Astrocyte (in vitro differentiated cells and primary cell): ENCODE measurements around the gene COL15A1. TPM values are rescaled to one million over a fixed set of nuclear protein-coding genes. Genes with fewer than 3 reads are reported as not detected.

ENCODE experiments used
- DNase-seq: peaks from one replicate; pipeline ENCODE4 v3.0.0-alpha.2; 2010; ENCODE audit warnings: low read depth
- FAIRE-seq: peaks from 2 replicates; lab custom pipeline; 2011; peaks lifted over from hg19 to GRCh38; lab: Jason Lieb, UNC
- H2AFZ ChIP-seq: 2 replicates; pipeline ENCODE4 v1.6.0; 2012; ENCODE audit warnings: low read depth, low read length, inconsistent platforms
- H3K27ac ChIP-seq: 2 replicates; pipeline ENCODE4 v1.5.1; 2011; ENCODE audit warnings: low read depth, low read length, inconsistent platforms
- H3K27me3 ChIP-seq: 2 replicates; pipeline ENCODE4 v1.6.0; 2011; ENCODE audit warnings: low read length, inconsistent platforms; ENCODE audit not compliant: insufficient read depth
- H3K36me3 ChIP-seq: 2 replicates; pipeline ENCODE4 v1.5.1; 2011; ENCODE audit warnings: low read length, inconsistent platforms; ENCODE audit not compliant: insufficient read depth
- H3K4me1 ChIP-seq: 2 replicates; pipeline ENCODE4 v1.5.1; 2011; ENCODE audit warnings: low read length, inconsistent platforms; ENCODE audit not compliant: insufficient read depth
- H3K4me2 ChIP-seq: 2 replicates; pipeline ENCODE4 v1.6.0; 2012; ENCODE audit warnings: low read length, inconsistent platforms
- H3K4me3 ChIP-seq: 2 replicates; pipeline ENCODE4 v1.5.1; 2011; ENCODE audit warnings: low read depth, mild to moderate bottlenecking, low read length, inconsistent platforms; ENCODE audit not compliant: insufficient read depth
- H3K79me2 ChIP-seq: 2 replicates; pipeline ENCODE4 v1.6.0; 2012; ENCODE audit warnings: mild to moderate bottlenecking, low read length, inconsistent platforms; ENCODE audit not compliant: insufficient read depth
- H3K9ac ChIP-seq: 2 replicates; pipeline ENCODE4 v1.6.0; 2012; ENCODE audit warnings: mild to moderate bottlenecking, low read length, inconsistent platforms
- H3K9me3 ChIP-seq: 2 replicates; pipeline ENCODE4 v1.5.1; 2012; ENCODE audit warnings: low read depth, mild to moderate bottlenecking, low read length, inconsistent platforms; ENCODE audit not compliant: insufficient read depth
- H4K20me1 ChIP-seq: 2 replicates; pipeline ENCODE4 v1.6.0; 2012; ENCODE audit warnings: low read length, inconsistent platforms; ENCODE audit not compliant: insufficient read depth
- H3K27ac Mint-ChIP-seq: one replicate; pipeline ENCODE4 v1.8.0; 2021; ENCODE audit warnings: mild to moderate bottlenecking, mixed read lengths; ENCODE audit not compliant: unreplicated experiment
- H3K27me3 Mint-ChIP-seq: one replicate; pipeline ENCODE4 v1.8.0; 2021; ENCODE audit warnings: low read depth, mixed read lengths; ENCODE audit not compliant: unreplicated experiment
- H3K36me3 Mint-ChIP-seq: one replicate; pipeline ENCODE4 v1.8.0; 2021; ENCODE audit warnings: low read depth, mixed read lengths; ENCODE audit not compliant: unreplicated experiment
- H3K4me1 Mint-ChIP-seq: one replicate; pipeline ENCODE4 v1.8.0; 2021; ENCODE audit warnings: low read depth, mixed read lengths; ENCODE audit not compliant: unreplicated experiment
- H3K4me3 Mint-ChIP-seq: one replicate; pipeline ENCODE4 v1.8.0; 2021; ENCODE audit warnings: mild to moderate bottlenecking, moderate library complexity, mixed read lengths; ENCODE audit not compliant: unreplicated experiment
- H3K9me3 Mint-ChIP-seq: one replicate; pipeline ENCODE4 v1.8.0; 2021; ENCODE audit warnings: mild to moderate bottlenecking, mixed read lengths; ENCODE audit not compliant: unreplicated experiment
- CTCF ChIP-seq: IDR thresholded peaks from 2 replicates; pipeline ENCODE4 v1.5.1; 2011; ENCODE audit warnings: low read depth, mild to moderate bottlenecking, inconsistent platforms, low read length, moderate library complexity; ENCODE audit not compliant: insufficient read depth
- EZH2 ChIP-seq: IDR thresholded peaks from 2 replicates; pipeline ENCODE4 v1.6.1; 2012; ENCODE audit warnings: mild to moderate bottlenecking, low read length, inconsistent platforms; ENCODE audit not compliant: insufficient read depth
- total RNA-seq: library from RNA; stranded (reverse); gene quantifications from 2 replicates; pipeline ENCODE4 v1.2.1, GENCODE V29; 2021

Gene COL15A1
- total RNA-seq, 1 donor from 2014 or later: 5.6 TPM

GRCh38 chr9:98992107-98992884, 48.6 kb downstream of the COL15A1 start:
- Histone ChIP-seq H3K79me2 (no peaks in the 10 kb centered on the region), H3K27ac (no peak overlapping the region), H4K20me1 (no peaks in the 10 kb centered on the region), H3K9me3 (peaks cover 10% of the 10 kb centered on the region), H2AFZ (no peak overlapping the region), H3K4me1 (peaks cover 16% of the 10 kb centered on the region), H3K36me3 (no peaks in the 10 kb centered on the region), H3K9ac (no peak overlapping the region), H3K27me3 (peaks cover 25% of the 10 kb centered on the region), H3K4me2 (no peak overlapping the region), H3K4me3 (no peak overlapping the region)
- no peak for FAIRE-seq
- peaks cover 34% of the 10 kb centered on the region for H3K4me1 Mint-ChIP-seq
- H3K4me3 Mint-ChIP-seq: no peak overlapping the region
- TF ChIP-seq EZH2: no peak
- no peak for TF ChIP-seq CTCF
- H3K27me3 Mint-ChIP-seq: no peaks in the 10 kb centered on the region
- DNase-seq: no peak
- no peak overlapping the region for H3K27ac Mint-ChIP-seq
- H3K36me3 Mint-ChIP-seq: no peaks in the 10 kb centered on the region
- peaks cover 16% of the 10 kb centered on the region for H3K9me3 Mint-ChIP-seq

- Histone ChIP-seq H3K9ac (no peak overlapping the region), H3K27ac (no peak overlapping the region), H4K20me1 (no peaks in the 10 kb centered on the region), H3K79me2 (no peaks in the 10 kb centered on the region), H3K4me3 (no peak overlapping the region), H3K36me3 (no peaks in the 10 kb centered on the region), H3K4me2 (no peak overlapping the region), H3K9me3 (peaks cover 10% of the 10 kb centered on the region), H3K27me3 (peaks cover 27% of the 10 kb centered on the region), H3K4me1 (peaks cover 22% of the 10 kb centered on the region), H2AFZ (no peak overlapping the region)
- H3K27ac Mint-ChIP-seq: peak overlapping the region; percentile 47
- H3K4me1 Mint-ChIP-seq: peaks cover 40% of the 10 kb centered on the region
- no peak overlapping the region for H3K4me3 Mint-ChIP-seq
- TF ChIP-seq EZH2: no peak
- TF ChIP-seq CTCF: no peak
- no peaks in the 10 kb centered on the region for H3K36me3 Mint-ChIP-seq
- DNase-seq: no peak
- FAIRE-seq: no peak
- no peaks in the 10 kb centered on the region for H3K27me3 Mint-ChIP-seq
- peaks cover 16% of the 10 kb centered on the region for H3K9me3 Mint-ChIP-seq
Measured at GRCh38 chr9:98992885-98993569, 49.3 kb downstream of the COL15A1 start.

DNA sequence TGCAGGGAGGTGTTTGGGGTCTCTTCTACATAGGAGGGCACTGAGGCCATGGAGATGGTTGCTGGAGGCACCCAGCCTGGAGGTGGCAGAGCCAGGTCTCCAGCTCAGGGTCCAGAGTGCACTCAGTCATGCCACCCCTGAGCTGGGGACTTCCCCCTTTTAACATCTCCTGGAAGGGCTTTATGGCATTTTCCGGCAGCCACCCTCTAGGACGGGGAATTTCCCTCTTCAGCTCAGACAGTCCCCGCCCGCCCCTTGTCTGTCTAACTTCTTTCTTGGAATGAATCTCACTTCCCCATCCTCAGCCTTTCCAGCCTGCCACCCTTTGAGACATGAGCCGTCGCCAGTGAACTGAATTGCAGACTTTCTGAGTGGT, 49.9 kb downstream of the COL15A1 start:
- no peak for FAIRE-seq
- no peak overlapping the region for H3K4me3 Mint-ChIP-seq
- H3K36me3 Mint-ChIP-seq: no peaks in the 10 kb centered on the region
- H3K27ac ChIP-seq: no peak overlapping the region
- peaks cover 10% of the 10 kb centered on the region for H3K9me3 ChIP-seq
- no peak for TF ChIP-seq EZH2
- TF ChIP-seq CTCF: no peak
- H3K4me3 ChIP-seq: no peak overlapping the region
- H3K79me2 ChIP-seq: no peaks in the 10 kb centered on the region
- peaks cover 27% of the 10 kb centered on the region for H3K27me3 ChIP-seq
- H3K27ac Mint-ChIP-seq: no peak overlapping the region
- H2AFZ ChIP-seq: no peak overlapping the region
- H3K4me2 ChIP-seq: no peak overlapping the region
- peaks cover 42% of the 10 kb centered on the region for H3K4me1 Mint-ChIP-seq
- H3K27me3 Mint-ChIP-seq: no peaks in the 10 kb centered on the region
- H3K9me3 Mint-ChIP-seq: peaks cover 16% of the 10 kb centered on the region
- DNase-seq: no peak
- peaks cover 26% of the 10 kb centered on the region for H3K4me1 ChIP-seq
- H3K36me3 ChIP-seq: no peaks in the 10 kb centered on the region
- no peak overlapping the region for H3K9ac ChIP-seq
- no peaks in the 10 kb centered on the region for H4K20me1 ChIP-seq
